Hepatocyte (in vitro differentiated cells): ENCODE measurements around the gene TRIM72.

Experiments used
- EZH2 ChIP-seq: fragments of 200-600 bp; sonication (generic); IDR thresholded peaks from 2 replicates; pipeline ENCODE4 v1.6.1; 2016; ENCODE audit warnings: antibody characterized with exemption, mild to moderate bottlenecking, borderline replicate concordance
- EZH2phosphoT487 ChIP-seq: fragments of 200-600 bp; sonication (generic); IDR thresholded peaks from one replicate; pipeline ENCODE4 v1.6.1; 2018; ENCODE audit warnings: antibody characterized with exemption, mild to moderate bottlenecking, low read depth, moderate library complexity; ENCODE audit not compliant: unreplicated experiment, severe bottlenecking
- TF ChIP-seq, protein P1 (sequence below): fragments of 200-600 bp; sonication (generic); IDR thresholded peaks from 2 replicates; pipeline ENCODE4 v1.5.1; 2016; ENCODE audit warnings: antibody characterized with exemption, mild to moderate bottlenecking; ENCODE audit not compliant: poor library complexity

DNA sequence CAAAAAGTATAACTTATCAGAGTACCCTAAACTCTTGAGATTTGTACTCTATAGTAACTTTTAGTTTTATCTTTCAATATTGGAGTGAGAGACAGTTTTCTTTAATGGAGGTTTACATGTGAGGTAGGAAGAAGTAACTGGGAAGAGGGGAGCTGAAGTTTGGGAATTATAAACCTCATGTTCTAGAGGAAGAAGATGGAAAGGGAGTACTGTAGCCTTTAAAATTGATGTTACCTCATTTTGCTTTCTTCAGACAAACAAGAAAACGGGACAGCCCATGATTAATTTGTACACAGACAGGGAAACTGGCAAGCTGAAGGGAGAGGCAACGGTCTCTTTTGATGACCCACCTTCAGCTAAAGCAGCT lies 24.5 kb upstream of the TRIM72 start:
- TF ChIP-seq, protein P1, sequence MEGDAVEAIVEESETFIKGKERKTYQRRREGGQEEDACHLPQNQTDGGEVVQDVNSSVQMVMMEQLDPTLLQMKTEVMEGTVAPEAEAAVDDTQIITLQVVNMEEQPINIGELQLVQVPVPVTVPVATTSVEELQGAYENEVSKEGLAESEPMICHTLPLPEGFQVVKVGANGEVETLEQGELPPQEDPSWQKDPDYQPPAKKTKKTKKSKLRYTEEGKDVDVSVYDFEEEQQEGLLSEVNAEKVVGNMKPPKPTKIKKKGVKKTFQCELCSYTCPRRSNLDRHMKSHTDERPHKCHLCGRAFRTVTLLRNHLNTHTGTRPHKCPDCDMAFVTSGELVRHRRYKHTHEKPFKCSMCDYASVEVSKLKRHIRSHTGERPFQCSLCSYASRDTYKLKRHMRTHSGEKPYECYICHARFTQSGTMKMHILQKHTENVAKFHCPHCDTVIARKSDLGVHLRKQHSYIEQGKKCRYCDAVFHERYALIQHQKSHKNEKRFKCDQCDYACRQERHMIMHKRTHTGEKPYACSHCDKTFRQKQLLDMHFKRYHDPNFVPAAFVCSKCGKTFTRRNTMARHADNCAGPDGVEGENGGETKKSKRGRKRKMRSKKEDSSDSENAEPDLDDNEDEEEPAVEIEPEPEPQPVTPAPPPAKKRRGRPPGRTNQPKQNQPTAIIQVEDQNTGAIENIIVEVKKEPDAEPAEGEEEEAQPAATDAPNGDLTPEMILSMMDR = no peak
- no peak for TF ChIP-seq EZH2
- TF ChIP-seq EZH2phosphoT487 = no peak
